Prostate gland (tissue), 2 donors: Measurements from ENCODE around the gene ZBTB7B.

Experiments used
- POLR2A ChIP-seq: fragments of 450-650 bp; IDR thresholded peaks from one replicate; pipeline ENCODE4 v1.6.1; 2016; ENCODE audit warnings: antibody characterized with exemption, mild to moderate bottlenecking
- POLR2AphosphoS5 ChIP-seq: sonication (generic); formaldehyde crosslinking; IDR thresholded peaks from one replicate; pipeline ENCODE4 v1.6.1; 2017; ENCODE audit warnings: antibody characterized with exemption
- TF ChIP-seq, protein P1 (sequence below), 4 experiments: fragments of 200-600 bp in 2 of 4; fragments of 450-650 bp in 2 of 4; sonication (generic) in 2 of 4; IDR thresholded peaks; 1 replicate in 3 of 4; 2 replicates in 1 of 4; pipeline ENCODE4 v1.5.1; 2016 to 2019; ENCODE audit warnings: antibody characterized with exemption in 4 of 4, mild to moderate bottlenecking in 2 of 4, moderate library complexity in 2 of 4

DNA sequence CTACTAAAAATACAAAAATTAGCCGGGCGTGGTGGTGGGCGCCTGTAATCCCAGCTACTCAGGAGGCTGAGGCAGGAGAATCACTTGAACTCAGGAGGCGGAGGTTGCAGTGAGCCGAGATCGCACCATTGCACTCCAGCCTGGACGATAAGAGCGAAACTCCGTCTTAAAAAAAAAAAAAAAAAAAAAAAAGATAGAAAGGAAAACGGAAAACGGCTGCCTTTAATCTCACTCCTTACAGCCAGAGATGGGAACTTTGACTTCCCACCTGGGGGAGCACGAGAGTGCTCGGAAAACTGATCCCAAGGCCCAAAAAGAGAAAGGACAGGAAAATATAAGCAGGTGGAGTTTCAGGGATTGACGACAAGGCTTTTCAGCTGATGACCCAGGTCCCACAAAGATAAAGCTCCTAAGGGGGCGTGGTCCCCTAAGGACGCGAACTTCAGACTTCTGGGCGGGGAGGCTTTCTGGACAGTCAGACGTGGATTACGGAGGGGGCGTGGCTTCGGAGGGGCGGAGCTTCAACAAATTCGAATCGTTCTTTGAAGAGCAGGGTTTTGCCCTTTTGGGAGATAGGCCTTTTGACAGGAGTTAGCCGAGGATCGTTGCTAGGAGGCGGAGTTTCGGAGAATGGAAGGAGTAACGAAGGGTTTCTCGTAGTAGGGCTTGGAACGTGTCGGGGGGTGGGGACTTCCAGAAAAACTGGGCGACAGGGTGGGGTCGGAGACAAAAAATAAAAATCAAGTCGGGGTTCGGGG, 29.1 kb upstream of the ZBTB7B start:
- TF ChIP-seq, protein P1, sequence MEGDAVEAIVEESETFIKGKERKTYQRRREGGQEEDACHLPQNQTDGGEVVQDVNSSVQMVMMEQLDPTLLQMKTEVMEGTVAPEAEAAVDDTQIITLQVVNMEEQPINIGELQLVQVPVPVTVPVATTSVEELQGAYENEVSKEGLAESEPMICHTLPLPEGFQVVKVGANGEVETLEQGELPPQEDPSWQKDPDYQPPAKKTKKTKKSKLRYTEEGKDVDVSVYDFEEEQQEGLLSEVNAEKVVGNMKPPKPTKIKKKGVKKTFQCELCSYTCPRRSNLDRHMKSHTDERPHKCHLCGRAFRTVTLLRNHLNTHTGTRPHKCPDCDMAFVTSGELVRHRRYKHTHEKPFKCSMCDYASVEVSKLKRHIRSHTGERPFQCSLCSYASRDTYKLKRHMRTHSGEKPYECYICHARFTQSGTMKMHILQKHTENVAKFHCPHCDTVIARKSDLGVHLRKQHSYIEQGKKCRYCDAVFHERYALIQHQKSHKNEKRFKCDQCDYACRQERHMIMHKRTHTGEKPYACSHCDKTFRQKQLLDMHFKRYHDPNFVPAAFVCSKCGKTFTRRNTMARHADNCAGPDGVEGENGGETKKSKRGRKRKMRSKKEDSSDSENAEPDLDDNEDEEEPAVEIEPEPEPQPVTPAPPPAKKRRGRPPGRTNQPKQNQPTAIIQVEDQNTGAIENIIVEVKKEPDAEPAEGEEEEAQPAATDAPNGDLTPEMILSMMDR (IDR thresholded peaks at IDR 0.05) = peak in 2 of 4 experiments; percentile 12 to 45
- peak; percentile 83 for TF ChIP-seq POLR2A
- TF ChIP-seq POLR2AphosphoS5 = peak; percentile 88
